Measurements from ENCODE around the gene TCEA2. TPM values are rescaled to one million over a fixed set of nuclear protein-coding genes. Genes with fewer than 3 reads are reported as not detected.

Gene TCEA2
- total and polyA plus RNA-seq, 2 of the 13 experiments (the other 11 are each of a cell fraction or from before 2014, with no cell fraction given) = 28.1 to 33.7 TPM

DNA sequence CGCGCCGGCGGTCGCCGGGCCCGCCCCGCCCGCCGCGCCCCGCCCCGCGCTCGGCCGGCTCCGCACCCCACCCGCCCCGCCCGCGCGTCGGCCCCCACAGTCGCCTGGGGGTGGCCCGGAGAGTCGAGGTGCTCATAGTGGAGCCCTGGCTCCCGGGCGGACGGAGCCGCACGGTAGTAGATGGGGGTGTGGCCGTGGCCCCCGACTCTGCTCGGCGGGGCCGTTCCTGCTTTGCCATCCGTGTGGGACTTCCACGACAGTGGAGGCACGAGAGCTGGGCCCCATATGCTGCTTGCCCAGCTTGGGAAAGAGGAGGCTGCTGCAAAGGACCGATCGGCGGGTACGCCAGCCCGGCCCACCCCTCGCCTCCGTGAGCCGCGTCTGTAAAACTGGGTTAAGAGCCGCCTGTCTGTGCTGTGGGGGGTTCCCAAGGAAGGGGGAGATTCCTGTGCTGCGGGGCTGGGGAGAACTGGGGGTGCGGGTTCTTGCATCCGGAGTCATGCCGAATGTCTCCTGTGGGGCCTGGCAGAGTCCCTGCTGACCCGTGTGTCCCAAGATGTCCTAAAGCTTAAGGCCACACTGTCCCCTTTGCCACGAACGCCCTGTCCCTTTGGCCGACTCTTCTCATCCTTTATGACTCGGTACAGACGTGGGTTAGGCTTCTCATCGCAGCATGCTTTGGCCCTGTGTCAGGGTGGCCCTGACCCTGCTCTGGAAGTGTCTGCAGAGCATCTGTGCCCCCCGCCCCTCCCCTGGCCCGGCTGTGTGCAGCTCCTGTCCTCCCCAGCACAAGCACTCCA, 17.2 kb downstream of the TCEA2 start, which contains the start of gene OPRL1 (continued):
- TF ChIP-seq, protein P1, sequence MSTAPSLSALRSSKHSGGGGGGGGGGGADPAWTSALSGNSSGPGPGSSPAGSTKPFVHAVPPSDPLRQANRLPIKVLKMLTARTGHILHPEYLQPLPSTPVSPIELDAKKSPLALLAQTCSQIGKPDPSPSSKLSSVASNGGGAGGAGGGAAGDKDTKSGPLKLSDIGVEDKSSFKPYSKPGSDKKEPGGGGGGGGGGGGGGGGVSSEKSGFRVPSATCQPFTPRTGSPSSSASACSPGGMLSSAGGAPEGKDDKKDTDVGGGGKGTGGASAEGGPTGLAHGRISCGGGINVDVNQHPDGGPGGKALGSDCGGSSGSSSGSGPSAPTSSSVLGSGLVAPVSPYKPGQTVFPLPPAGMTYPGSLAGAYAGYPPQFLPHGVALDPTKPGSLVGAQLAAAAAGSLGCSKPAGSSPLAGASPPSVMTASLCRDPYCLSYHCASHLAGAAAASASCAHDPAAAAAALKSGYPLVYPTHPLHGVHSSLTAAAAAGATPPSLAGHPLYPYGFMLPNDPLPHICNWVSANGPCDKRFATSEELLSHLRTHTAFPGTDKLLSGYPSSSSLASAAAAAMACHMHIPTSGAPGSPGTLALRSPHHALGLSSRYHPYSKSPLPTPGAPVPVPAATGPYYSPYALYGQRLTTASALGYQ (CRISPR knock-in tag; IDR thresholded peaks at IDR 0.05) = no peak
- TF ChIP-seq, protein P2, sequence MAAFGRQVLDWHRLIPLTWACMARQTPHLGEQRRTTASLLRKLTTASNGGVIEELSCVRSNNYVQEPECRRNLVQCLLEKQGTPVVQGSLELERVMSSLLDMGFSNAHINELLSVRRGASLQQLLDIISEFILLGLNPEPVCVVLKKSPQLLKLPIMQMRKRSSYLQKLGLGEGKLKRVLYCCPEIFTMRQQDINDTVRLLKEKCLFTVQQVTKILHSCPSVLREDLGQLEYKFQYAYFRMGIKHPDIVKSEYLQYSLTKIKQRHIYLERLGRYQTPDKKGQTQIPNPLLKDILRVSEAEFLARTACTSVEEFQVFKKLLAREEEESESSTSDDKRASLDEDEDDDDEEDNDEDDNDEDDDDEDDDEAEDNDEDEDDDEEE (CRISPR knock-in tag; IDR thresholded peaks at IDR 0.05) = 0 out of 2 replicates have a peak, but pooled peaks have one; percentile 30
- TF ChIP-seq, protein P3, sequence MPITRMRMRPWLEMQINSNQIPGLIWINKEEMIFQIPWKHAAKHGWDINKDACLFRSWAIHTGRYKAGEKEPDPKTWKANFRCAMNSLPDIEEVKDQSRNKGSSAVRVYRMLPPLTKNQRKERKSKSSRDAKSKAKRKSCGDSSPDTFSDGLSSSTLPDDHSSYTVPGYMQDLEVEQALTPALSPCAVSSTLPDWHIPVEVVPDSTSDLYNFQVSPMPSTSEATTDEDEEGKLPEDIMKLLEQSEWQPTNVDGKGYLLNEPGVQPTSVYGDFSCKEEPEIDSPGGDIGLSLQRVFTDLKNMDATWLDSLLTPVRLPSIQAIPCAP (CRISPR knock-in tag; IDR thresholded peaks at IDR 0.05; ENCODE audit: low read depth) = no peak
- TF ChIP-seq POLR2A (IDR thresholded peaks at IDR 0.05; ENCODE audit: insufficient read depth in 1 of 2, low read depth in 2 of 2, low read length in 2 of 2) = 0 out of 4 replicates have a peak, but pooled peaks of 1 of the 2 experiments have one; percentile 5
- no peak for TF ChIP-seq HOXA9 (CRISPR knock-in tag; IDR thresholded peaks at IDR 0.05; ENCODE audit: borderline replicate concordance)
- TF ChIP-seq, protein P4, sequence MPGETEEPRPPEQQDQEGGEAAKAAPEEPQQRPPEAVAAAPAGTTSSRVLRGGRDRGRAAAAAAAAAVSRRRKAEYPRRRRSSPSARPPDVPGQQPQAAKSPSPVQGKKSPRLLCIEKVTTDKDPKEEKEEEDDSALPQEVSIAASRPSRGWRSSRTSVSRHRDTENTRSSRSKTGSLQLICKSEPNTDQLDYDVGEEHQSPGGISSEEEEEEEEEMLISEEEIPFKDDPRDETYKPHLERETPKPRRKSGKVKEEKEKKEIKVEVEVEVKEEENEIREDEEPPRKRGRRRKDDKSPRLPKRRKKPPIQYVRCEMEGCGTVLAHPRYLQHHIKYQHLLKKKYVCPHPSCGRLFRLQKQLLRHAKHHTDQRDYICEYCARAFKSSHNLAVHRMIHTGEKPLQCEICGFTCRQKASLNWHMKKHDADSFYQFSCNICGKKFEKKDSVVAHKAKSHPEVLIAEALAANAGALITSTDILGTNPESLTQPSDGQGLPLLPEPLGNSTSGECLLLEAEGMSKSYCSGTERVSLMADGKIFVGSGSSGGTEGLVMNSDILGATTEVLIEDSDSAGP (CRISPR knock-in tag; IDR thresholded peaks at IDR 0.05; ENCODE audit: borderline replicate concordance) = 0 out of 2 replicates have a peak, but pooled peaks have one; percentile 24
- TF ChIP-seq, protein P5, sequence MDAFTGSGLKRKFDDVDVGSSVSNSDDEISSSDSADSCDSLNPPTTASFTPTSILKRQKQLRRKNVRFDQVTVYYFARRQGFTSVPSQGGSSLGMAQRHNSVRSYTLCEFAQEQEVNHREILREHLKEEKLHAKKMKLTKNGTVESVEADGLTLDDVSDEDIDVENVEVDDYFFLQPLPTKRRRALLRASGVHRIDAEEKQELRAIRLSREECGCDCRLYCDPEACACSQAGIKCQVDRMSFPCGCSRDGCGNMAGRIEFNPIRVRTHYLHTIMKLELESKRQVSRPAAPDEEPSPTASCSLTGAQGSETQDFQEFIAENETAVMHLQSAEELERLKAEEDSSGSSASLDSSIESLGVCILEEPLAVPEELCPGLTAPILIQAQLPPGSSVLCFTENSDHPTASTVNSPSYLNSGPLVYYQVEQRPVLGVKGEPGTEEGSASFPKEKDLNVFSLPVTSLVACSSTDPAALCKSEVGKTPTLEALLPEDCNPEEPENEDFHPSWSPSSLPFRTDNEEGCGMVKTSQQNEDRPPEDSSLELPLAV (CRISPR knock-in tag; conservative IDR thresholded peaks at IDR 0.05; ENCODE audit: low read depth) = no peak
- TF ChIP-seq NFE2L1 (CRISPR knock-in tag; IDR thresholded peaks at IDR 0.05; ENCODE audit: borderline replicate concordance) = peak; percentile 62; the same call in 1 of the 2 replicates
- 0 out of 2 replicates have a peak, but pooled peaks have one; percentile 23 for TF ChIP-seq FOXC1 (CRISPR knock-in tag; IDR thresholded peaks at IDR 0.05; ENCODE audit: borderline replicate concordance)
- peak; percentile 30; the same call in 1 of the 2 replicates for TF ChIP-seq ETV5 (CRISPR knock-in tag; IDR thresholded peaks at IDR 0.05; ENCODE audit: borderline replicate concordance)
- TF ChIP-seq, protein P6, sequence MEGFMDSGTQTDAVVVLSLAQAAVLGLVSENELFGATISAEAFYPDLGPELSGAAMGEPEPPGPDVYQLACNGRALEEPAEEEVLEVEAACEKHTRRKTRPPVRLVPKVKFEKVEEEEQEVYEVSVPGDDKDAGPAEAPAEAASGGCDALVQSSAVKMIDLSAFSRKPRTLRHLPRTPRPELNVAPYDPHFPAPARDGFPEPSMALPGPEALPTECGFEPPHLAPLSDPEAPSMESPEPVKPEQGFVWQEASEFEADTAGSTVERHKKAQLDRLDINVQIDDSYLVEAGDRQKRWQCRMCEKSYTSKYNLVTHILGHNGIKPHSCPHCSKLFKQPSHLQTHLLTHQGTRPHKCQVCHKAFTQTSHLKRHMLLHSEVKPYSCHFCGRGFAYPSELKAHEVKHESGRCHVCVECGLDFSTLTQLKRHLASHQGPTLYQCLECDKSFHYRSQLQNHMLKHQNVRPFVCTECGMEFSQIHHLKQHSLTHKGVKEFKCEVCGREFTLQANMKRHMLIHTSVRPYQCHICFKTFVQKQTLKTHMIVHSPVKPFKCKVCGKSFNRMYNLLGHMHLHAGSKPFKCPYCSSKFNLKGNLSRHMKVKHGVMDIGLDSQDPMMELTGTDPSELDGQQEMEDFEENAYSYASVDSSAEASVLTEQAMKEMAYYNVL (CRISPR knock-in tag; IDR thresholded peaks at IDR 0.05; ENCODE audit: borderline replicate concordance) = peak; percentile 63; the same call in 1 of the 2 replicates
- TF ChIP-seq ZNF841 (CRISPR knock-in tag; IDR thresholded peaks at IDR 0.05; ENCODE audit: borderline replicate concordance) = no peak
